Type B pancreatic cell (in vitro differentiated cells): ENCODE data around the gene INPP5J. TPM values are rescaled to one million over a fixed set of nuclear protein-coding genes. Genes with fewer than 3 reads are reported as not detected.

Experiments used
- DNase-seq: peaks from one replicate; pipeline ENCODE4 v3.0.0; 2021; ENCODE audit warnings: mixed read lengths; ENCODE audit not compliant: unreplicated experiment; ENCODE audit errors: extremely low spot score
- H3K27ac Mint-ChIP-seq: 2 replicates; pipeline ENCODE4 v1.8.0; 2021; ENCODE audit warnings: mild to moderate bottlenecking, mixed read lengths
- H3K27me3 Mint-ChIP-seq: 2 replicates; pipeline ENCODE4 v1.8.0; 2021; ENCODE audit warnings: mixed read lengths
- H3K36me3 Mint-ChIP-seq: 2 replicates; pipeline ENCODE4 v1.8.0; 2021; ENCODE audit warnings: mixed read lengths
- H3K4me1 Mint-ChIP-seq: one replicate; pipeline ENCODE4 v1.8.0; 2021; ENCODE audit warnings: mixed read lengths; ENCODE audit not compliant: unreplicated experiment
- H3K4me3 Mint-ChIP-seq: 2 replicates; pipeline ENCODE4 v1.8.0; 2021; ENCODE audit warnings: mild to moderate bottlenecking, mixed read lengths
- H3K9me3 Mint-ChIP-seq: 2 replicates; pipeline ENCODE4 v1.8.0; 2021; ENCODE audit warnings: mixed read lengths
- CTCF ChIP-seq: fragments of 200-600 bp; sonication (generic); conservative IDR thresholded peaks from 2 replicates; pipeline ENCODE4 v1.5.0; 2021; ENCODE audit warnings: antibody characterized with exemption, mild to moderate bottlenecking
- total RNA-seq: library from RNA; stranded (reverse); gene quantifications from 2 replicates; pipeline ENCODE4 v1.2.1, GENCODE V29; 2021; ENCODE audit warnings: low replicate concordance

Gene INPP5J
- total RNA-seq, 1 donor from 2014 or later, result 8.7 TPM

DNA sequence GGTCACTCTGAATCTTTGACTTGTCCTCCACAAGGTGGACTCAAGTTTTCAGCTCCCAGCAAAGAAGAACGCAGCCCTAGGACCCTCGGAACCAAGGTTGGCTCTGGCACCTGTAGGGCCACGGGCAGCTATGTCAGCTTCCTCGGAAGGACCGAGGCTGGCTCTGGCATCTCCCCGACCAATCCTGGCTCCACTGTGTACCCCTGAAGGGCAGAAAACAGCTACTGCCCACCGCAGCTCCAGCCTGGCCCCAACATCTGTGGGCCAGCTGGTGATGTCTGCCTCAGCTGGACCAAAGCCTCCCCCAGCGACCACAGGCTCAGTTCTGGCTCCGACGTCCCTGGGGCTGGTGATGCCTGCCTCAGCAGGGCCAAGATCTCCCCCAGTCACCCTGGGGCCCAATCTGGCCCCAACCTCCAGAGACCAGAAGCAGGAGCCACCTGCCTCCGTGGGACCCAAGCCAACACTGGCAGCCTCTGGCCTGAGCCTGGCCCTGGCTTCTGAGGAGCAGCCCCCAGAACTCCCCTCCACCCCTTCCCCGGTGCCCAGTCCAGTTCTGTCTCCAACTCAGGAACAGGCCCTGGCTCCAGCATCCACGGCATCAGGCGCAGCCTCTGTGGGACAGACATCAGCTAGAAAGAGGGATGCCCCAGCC, 2.2 kb downstream of the INPP5J start:
- no peaks in the 10 kb centered on the region for H3K9me3 Mint-ChIP-seq
- H3K36me3 Mint-ChIP-seq, result no peaks in the 10 kb centered on the region

DNA sequence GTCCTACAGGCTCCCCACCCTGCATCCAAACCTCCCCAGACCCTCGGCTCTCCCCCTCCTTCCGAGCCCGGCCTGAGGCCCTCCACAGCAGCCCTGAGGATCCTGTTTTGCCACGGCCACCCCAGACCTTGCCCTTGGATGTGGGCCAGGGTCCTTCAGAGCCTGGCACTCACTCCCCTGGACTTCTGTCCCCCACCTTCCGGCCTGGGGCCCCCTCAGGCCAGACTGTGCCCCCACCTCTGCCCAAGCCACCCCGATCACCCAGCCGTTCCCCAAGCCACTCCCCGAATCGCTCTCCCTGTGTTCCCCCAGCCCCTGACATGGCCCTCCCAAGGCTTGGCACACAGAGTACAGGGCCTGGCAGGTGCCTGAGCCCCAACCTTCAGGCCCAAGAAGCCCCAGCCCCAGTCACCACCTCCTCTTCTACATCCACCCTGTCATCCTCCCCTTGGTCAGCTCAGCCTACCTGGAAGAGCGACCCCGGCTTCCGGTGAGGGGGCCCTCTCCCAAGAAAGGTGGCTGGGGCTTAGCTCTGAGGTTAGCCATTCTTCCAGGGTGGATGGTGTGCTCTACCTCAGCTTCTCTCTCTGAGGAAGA, 2.9 kb downstream of the INPP5J start:
- TF ChIP-seq CTCF, result no peak
- Mint-ChIP-seq H3K27ac (no peak overlapping the region), H3K4me1 (peaks cover 7% of the 10 kb centered on the region), H3K36me3 (no peaks in the 10 kb centered on the region), H3K9me3 (no peaks in the 10 kb centered on the region), H3K27me3 (peaks cover 8% of the 10 kb centered on the region), H3K4me3 (no peak overlapping the region)
- DNase-seq, result no peak

More for the DNA sequence above, 2.2 kb downstream of the INPP5J start:
- Mint-ChIP-seq H3K27ac (no peak overlapping the region), H3K4me3 (no peak overlapping the region), H3K4me1 (peaks cover 10% of the 10 kb centered on the region), H3K27me3 (peaks cover 8% of the 10 kb centered on the region)
- DNase-seq, result no peak
- no peak for TF ChIP-seq CTCF

GRCh38 chr22:31126128-31126868, 3.5 kb downstream of the INPP5J start:
- Mint-ChIP-seq H3K4me3 (no peak overlapping the region), H3K9me3 (no peaks in the 10 kb centered on the region), H3K36me3 (no peaks in the 10 kb centered on the region), H3K27ac (no peak overlapping the region), H3K27me3 (peaks cover 8% of the 10 kb centered on the region), H3K4me1 (peaks cover 6% of the 10 kb centered on the region)
- no peak for DNase-seq
- TF ChIP-seq CTCF, result no peak

GRCh38 chr22:31126869-31127175, 4.1 kb downstream of the INPP5J start:
- H3K4me3 Mint-ChIP-seq, result no peak overlapping the region
- H3K27me3 Mint-ChIP-seq, result peaks cover 8% of the 10 kb centered on the region
- no peak for TF ChIP-seq CTCF
- H3K27ac Mint-ChIP-seq, result no peak overlapping the region
- H3K4me1 Mint-ChIP-seq, result peaks cover 6% of the 10 kb centered on the region
- H3K36me3 Mint-ChIP-seq, result no peaks in the 10 kb centered on the region
- H3K9me3 Mint-ChIP-seq, result no peaks in the 10 kb centered on the region
- no peak for DNase-seq

GRCh38 chr22:31127181-31127772, 4.5 kb downstream of the INPP5J start:
- H3K4me3 Mint-ChIP-seq, result no peak overlapping the region
- no peak overlapping the region for H3K27ac Mint-ChIP-seq
- peaks cover 8% of the 10 kb centered on the region for H3K27me3 Mint-ChIP-seq
- H3K4me1 Mint-ChIP-seq, result peaks cover 1% of the 10 kb centered on the region
- H3K9me3 Mint-ChIP-seq, result no peaks in the 10 kb centered on the region
- no peaks in the 10 kb centered on the region for H3K36me3 Mint-ChIP-seq
- TF ChIP-seq CTCF, result no peak
- DNase-seq, result no peak
